ENCODE data around the gene EFNA3.
"Not testable (repeated sequence)": the region's sequence is repeated elsewhere in the genome, so short reads cannot be mapped to it uniquely, and the experiment has no call there.

Gene EFNA3

DNA sequence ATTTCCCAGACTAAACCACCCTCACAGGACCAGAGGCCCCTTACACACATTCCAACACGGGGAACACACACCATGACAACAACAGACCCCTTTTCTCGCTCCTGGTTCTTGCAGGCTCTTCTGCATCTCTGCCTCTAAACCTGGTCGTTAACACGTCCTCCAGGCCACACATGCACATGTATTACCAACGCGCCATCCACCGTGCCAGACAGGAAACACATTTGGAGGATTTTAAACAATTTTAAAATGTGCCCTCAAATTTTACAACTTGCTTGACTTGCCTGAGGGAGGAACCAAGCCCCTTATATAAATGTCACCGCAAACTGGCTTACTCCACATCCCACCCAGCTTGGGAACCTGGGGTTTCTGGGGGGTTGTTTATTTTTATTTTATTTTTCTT lies 32.2 kb downstream of the EFNA3 start:
- no peak for DNase-seq (ENCODE audit: low read depth)

DNA sequence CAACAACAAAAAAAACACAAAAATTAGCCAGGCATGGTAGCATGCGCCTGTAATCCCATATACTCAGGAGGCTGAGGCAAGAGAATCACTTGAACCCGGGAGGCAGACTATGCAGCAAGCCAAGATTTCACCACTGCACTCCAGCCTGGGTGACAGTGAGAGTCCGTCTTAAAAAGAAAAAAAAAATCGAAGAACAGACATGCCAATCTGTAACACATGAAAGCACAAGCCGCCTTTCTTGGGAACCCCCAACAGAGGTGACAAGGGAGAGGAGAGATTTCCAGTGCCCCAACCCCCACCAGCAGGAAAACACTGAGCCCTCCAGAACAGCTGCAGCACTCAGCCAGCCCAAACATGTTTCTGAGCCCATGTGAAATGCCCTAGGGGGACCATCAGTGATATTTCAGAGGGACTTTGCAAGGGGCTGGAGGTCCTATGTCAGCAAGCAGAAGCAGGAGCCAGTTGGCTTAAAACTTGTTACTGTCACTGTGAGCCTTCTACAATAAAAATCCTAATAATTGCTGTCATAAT lies 34.9 kb downstream of the EFNA3 start:
- no peak for DNase-seq (ENCODE audit: low read depth)

DNA sequence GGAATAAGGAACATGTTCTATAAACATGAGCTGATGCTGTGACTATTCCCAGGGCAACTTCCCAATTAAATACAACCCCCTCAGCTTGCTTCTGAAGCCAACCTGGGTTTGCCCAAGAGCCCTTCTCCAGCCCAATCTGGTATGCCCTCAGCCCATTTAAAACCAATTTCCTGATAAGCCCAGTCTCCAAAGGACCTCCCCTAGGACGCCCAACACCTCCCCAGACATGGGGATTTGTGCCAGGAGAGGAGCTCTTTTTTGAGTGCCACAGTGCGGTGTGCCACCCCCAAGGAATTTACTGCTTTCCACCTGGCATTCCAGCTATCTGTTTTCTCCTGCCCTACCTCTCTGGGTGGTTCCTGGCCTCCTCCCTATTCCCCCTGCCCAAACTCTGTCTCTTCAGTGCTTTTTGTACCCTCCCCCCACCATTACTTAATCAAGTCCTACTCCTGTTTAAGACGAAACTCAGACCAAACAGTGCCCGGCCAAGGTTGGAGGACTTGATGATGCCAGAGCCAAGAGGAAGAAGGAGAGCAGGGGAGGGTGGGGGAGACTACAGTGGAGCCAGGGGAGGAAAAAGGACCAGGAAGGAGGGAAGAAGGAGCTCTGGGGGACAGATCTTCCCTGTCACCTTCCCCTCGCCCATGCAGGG lies 37.6 kb downstream of the EFNA3 start:
- DNase-seq (ENCODE audit: low read depth), result no peak

DNA sequence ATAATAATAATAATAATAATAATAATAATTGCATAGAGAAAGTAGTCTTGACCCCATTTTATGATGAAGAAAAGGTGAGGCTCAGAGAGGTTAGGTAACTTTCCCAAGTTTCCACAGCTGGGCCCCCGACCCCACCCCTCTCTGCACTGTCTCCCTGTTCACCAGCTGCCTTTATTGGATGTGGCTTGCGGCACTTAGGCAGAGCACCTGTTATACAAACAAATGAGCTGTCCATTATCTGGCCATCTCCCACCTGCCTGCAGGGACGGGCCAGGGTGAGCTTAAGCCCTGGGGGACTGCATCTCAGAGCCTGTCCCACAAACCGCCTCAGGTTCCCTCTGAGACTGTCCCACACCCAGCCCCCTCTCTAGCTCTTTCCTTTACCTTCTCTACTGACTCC lies 39.0 kb downstream of the EFNA3 start:
- no peak for DNase-seq (ENCODE audit: low read depth)

DNA sequence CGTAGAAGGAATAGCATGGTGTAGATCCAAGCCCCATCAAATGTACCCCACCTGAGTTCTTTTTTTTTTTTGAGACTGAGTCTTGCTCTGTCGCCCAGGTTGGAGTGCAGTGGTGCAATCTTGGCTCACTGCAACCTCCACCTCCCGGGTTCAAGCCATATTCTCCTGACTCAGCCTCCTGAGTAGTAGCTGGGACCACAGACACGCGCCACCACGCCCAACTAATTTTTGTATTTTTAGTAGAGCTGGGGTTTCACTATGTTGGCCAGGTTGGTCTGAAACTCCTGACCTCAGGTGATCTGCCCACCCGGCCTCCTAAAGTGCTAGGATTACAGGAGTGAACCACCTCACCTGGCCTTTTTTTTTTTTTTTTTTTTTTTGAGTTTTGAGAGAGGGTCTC lies 39.5 kb downstream of the EFNA3 start:
- not testable (repeated sequence) for DNase-seq (ENCODE audit: low read depth)

DNA sequence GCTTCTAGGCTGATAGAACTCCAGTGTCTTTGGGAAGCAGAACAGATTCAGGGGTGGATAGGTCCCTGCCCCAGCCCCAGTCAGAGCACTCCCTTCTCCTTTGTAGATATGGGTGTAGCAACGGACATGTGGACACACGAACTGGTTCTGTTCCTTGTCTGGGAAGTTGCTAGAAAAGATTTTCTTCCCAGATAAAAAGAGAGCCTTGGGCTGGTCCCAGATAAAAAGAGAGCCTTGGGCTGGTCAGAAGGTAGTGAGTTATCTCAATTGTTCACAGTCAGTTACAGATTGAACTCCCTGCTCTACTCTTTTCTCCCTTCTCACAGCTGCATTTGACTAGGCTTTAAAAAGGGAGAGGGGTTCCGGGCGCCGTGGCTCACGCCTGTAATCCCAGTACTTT lies 41.6 kb downstream of the EFNA3 start:
- no peak for DNase-seq (ENCODE audit: low read depth)

DNA sequence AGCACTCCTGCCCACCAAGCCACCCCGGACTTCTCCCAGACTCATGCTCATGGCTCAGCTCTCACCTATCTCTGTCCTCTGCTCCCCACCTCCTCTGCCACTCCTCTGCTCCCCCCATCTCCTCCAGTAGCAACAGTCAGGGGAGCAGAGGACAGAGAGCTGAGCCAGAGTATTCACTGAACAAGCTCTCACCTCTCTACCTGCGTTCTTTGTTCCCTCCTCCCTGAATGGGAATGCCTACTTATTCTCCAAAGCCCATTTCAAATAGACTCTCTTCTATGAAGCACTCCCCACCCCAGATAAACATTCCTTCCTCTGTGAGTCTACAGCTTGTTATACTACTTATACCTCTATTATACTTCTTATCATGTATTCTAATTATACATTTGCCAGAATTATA lies 42.6 kb downstream of the EFNA3 start:
- no peak for DNase-seq (ENCODE audit: low read depth)

DNA sequence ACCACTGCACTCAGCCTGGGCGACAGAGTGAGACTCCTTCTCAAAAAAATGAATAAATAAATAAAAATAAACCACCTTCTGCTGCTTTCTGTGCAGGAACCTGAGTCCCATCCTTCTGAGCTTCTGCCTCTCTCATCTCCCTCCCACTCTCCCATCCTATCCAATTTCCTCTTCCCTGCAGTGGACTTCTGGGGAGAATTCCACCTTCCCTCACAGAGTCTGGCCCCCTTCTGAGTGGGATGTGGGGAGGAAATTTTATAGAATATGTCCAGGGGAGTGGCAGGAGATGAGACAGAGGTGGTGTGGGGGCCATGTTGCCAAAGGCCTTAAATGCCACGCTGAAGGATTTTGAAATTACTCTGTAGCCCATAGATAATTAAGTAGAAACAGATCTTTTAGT lies 43.7 kb downstream of the EFNA3 start:
- DNase-seq (ENCODE audit: low read depth), result no peak

DNA sequence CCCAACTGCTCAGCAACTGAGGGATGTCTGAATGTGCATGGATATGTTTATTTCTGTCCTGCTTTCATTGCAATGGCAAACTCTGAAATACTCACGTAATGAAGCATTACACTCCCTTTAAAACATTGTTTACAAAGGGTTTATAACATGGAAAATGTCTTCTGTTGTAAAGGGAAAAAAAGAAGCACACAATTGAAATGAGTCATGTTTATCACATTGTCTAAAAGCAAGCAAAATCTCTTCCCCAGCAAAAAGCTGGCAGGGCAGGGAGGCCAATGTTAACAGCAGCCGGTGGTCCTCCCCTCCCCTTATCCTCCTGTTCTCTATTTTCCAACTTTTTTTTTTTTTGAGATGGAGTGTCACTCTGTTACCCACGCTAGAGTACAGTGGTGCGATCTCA lies 45.2 kb downstream of the EFNA3 start:
- no peak for DNase-seq (ENCODE audit: low read depth)

DNA sequence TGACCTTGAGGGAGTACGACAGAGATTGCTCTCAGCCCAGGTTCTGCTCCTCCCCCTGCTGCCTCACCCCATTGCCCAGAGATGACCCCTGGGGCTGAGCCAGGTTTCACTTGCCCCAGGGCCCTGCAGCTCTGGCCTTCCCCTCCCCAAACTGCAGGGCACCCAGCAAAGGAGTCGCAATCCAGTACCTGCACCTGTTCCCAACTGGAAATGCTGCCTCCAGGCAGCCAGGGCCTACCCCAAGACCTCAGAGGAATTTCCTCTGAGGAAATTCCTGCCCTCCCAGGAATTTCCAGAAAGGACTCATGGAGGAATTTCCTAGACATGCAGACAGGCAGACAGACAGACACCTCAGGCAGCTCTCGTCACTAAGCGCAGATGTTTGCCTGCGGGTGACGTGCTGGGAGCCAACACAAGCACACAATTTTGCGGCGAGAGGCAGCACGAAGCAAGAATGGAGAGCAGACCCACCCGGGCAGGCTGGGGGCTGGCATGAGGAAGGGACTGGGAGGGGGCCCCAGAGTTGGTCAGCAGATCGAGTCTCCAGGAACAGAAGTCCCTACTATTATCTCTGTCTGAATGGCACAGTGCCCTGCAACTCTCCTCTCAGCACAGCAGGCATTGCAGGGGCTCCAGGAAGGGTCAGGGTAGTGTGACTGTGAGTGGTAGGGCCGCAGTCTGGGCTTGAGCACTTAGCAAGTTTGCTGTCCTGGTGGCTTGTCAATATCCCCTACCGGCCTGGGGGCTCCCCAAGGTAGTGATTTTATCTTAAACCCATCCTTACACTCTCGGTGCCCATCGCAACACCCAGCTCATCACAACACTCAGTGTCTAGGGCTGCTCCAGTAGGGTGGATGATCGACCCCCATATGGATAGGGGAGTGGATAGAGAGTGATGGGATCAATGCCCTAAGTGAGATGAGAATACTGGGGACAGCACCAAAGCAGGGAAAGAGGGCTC lies 46.1 kb downstream of the EFNA3 start:
- no peak for DNase-seq (ENCODE audit: low read depth)

DNA sequence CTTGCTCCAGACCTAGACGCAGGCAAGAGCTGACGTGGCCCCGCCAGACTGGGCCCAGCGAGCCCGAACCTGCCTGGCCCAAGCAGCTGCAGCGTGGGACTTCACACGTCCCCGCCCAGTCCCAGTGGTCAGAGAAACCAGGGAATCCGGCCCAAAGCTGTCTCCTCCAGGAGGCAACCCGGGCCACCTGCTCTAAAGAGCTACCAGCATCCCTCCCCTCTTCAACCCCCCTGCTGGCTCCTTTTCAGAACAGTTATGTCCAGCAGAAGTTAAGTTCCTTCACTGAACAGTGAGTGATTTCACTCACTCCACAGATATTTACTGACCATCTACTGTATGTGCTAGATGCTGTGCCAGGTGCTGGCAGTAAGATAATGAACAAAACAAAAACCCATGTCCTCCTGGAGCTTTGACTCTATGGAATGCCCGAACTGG lies 46.9 kb downstream of the EFNA3 start:
- DNase-seq (ENCODE audit: low read depth), result no peak

DNA sequence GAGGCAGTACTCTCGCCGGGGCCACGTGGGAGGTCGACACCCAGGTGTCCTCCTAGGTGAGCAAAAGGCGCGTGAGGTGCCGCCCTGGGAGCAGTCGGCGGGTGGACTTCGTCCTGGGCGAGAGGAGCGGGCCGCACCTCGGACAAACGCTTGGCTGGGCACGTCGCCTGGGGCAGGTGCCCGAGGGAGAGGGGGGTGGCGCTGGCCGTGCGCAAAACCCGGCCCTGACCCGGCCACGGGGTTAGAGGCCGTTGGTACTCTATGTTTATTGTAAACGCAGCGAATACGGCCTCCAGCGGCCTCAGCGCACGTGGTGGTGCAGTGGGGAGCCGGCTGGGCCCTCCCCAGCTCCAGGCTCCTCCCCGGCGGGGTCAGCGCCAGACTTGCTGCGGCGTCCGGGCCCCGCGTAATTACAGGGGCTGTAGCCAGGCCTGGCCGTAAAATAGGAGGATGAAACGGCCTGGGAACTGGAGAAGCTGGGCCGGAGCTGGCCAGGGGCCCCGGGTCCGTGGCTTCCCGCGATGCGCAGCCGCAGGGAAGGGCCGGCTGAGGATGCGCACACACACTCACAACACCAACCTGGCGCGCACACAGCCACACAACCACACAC lies 47.4 kb downstream of the EFNA3 start:
- DNase-seq (ENCODE audit: low read depth), result no peak

DNA sequence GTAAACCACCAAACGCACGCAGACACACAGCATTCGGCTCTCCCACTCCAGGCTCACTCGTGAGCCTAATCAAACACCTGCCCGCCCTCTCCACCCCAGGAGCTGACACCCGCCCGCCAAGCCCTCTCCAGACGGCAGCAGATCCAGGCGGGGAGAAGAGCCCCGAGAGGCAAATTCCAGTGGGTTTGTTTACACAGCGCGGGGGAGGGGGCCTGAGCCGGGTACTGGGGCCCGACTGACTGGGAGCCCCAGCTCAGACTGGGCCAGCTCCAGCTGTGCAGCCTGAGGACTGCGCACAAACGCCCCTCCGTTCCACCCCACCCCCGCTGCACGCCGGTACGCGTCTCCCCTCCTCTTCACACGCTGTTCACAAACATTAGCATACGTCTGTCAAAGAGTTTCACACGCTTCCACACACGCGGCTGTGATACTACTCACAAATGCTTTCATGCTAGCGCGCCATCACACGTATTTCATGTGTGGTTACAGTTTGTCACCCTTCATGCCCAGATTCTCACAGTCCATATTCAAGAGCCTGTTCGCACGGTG lies 48.0 kb downstream of the EFNA3 start:
- DNase-seq (ENCODE audit: low read depth), result no peak

DNA sequence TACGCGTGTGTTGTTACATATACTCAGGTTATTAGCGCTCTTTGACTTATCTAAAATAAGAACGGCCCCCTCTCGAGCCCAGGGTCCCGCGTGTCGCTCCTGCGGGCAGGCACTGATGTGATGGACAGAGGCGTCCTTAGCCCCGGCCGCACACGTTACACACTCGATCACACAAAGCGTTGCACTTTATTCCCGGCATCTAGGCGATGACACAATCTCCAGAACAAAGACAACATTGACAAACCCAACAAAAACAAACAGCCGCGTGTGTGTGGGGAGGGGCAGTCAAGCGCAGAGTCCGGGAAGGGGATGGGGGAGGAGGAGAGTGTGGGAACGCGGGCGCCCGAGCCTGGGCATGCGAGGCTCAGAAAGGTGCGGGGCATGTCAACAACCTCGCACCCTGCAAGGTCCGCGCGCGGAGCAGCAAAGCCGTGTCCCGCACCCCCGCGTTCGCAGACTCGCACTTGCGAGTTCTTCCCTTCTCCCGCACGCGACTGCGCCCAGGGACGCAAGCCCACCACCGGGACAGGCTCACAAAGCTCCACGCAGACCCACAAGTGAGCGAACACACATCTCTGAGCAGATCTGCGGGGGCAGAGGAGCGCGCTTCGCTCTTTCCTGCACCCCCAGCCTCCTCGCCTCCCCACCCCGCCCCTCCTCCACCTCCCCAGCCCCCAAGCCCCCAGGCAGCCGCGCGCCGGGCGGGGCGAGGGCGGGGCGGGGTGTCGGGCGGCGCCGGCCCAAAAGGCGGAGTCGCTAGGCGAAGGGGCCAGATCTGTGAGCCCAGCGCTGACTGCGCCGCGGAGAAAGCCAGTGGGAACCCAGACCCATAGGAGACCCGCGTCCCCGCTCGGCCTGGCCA lies 48.7 kb downstream of the EFNA3 start, which contains the start of gene EFNA1:
TSS of gene EFNA1 (plus strand) at position 772 of the 862 bp plus-strand sequence. CDS start 102 bp downstream, outside the sequence.
- no peak for DNase-seq (ENCODE audit: low read depth)

DNA sequence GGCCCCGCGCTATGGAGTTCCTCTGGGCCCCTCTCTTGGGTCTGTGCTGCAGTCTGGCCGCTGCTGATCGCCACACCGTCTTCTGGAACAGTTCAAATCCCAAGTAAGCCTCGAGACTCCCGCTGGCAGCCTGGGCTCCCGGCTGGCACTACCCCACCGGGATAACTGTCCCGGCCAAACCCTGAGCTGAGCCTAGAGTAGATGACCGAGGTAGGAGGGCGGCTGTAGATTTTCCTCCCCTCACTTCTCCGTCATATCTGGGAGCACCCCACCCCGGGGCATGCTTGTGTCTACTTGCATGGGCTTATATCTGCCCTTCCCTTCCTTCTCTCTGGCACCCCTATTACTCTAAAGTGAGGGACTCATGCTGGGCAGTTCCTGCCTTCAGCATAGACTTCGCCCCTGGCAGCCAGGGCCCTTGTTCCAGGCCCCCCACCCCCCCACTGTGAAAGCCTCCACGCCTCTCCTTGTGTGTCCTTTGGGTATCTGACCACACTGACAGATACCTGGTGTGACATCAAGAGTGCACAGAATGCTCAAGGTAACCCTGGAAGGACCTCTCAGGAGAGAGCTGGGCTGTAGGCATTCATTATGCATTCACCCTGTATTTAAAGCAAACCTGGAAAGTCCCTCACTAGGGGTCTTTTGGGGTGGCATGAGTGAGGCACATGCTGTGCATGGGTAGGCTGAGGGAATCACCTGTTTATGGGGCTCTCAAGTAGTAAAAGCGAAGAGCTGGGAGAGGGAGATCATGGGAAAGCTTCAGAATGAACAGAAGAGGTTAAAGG lies 49.5 kb downstream of the EFNA3 start:
- DNase-seq (ENCODE audit: low read depth), result no peak

DNA sequence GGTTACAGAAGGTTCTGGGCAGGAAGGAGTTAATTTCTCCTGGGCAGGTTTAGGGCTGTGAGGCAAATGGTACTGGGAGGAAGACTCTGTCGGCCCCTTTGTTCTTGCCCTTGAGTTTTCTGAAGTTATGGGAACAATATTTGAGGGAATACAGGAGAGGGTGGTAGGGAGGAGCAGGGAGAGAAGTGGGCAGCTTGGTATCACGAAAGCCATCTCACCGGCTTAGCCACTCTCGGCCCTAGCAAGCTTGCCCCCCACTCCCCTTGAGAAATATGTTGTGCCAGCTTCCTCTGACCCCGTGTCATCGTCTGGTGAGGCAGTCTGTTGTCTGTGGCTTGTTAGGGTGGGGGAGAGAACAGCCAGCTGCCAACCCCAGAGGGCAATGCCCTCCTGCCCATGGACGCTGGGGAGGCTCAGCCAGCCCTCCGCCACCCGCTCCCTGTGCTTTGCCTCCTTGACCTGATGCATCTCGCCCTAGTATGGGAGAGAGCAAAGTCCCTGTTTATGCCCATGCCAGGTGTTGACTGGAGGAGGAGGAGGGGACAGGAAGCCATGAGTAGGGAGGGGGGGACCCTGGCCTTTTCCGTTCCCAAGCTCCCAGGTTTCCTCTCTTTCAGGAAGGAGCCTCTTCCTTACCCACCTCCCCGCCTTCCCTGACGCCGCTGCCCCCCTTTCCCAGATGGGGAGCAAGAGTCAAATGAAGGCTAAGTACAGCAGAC lies 50.3 kb downstream of the EFNA3 start:
- DNase-seq (ENCODE audit: low read depth), result no peak

DNA sequence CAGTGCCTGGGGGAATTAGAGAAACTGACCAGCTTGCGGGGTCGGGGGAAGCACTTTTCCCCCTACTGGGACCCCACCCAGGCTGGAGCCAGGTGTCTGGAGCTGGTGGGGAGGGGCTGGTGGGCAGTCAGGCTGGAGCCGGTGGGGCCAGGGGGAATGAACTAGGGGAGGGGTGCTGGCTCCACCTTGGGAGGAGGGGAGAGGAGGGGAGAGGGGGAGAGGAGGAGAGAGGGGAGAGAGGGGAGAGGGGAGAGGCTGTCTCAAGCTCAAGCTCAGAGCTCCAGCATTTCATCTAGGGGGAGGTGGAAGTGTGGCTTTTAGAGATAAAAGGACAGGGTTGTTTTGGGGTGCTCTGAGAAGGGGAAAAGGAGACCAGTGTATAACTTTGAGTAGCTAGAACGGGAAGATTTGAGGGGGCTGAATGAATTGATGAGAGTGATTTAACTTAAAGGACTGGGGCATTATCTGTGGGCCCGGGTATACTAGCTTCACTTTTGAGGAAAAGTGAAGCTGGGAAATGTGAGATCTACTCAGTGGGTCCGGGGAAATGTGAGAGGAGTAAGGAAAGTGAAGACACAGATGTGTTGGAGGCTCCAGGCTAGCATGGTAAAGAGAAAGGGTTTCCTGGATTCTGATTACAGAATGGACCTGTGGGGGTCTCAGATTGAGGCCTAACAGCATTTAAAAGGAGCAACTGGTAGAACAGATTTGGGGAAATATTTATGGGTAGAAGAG lies 51.8 kb downstream of the EFNA3 start:
- no peak for DNase-seq (ENCODE audit: low read depth)

DNA sequence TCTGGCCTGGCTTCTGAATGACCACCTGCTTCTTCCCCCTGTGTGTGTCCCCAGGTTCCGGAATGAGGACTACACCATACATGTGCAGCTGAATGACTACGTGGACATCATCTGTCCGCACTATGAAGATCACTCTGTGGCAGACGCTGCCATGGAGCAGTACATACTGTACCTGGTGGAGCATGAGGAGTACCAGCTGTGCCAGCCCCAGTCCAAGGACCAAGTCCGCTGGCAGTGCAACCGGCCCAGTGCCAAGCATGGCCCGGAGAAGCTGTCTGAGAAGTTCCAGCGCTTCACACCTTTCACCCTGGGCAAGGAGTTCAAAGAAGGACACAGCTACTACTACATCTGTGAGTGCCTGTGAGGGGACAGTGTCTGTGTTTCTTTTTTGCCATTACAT lies 52.6 kb downstream of the EFNA3 start:
- no peak for DNase-seq (ENCODE audit: low read depth)

DNA sequence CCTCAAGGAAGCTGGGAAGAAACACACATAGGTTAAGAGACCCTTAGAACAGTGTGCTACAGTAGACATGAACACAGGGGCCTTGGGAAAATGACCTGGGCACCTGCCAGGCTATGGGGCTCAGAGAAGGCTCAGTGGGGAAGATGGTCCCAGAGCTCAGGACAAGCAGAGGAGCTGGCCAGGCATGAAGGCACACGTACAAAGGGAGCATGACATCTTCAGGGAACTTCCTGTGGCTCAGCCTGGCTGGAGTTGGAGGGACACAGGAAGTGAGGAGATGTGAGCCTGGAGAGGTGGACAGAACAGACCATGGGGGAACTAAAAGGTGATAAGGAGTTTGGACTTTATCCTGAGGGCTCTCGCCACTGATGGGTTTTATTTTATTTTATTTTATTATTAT lies 53.2 kb downstream of the EFNA3 start:
- no peak for DNase-seq (ENCODE audit: low read depth)

Measured in HS-27A (cell line).